IPS-18c (cell line): Measurements from ENCODE around the gene NAGK.
"Not testable (repeated sequence)": the region's sequence is repeated elsewhere in the genome, so short reads cannot be mapped to it uniquely, and the experiment has no call there.

Experiments used
- H3K4me3 ChIP-seq: 2 replicates; pipeline ENCODE4 v1.7.0; 2013; ENCODE audit warnings: low read depth, mild to moderate bottlenecking, low read length, moderate library complexity; ENCODE audit not compliant: insufficient read depth
- H3K9me3 ChIP-seq: one replicate; pipeline ENCODE4 v1.6.1; 2013; ENCODE audit warnings: mild to moderate bottlenecking, low read length, moderate library complexity; ENCODE audit not compliant: control insufficient read depth, insufficient read depth

NAGK gene

GRCh38 chr2:71064754-71065621 is 3.5 kb upstream of the NAGK start:
- Histone ChIP-seq H3K9me3 (peaks cover 3% of the 10 kb centered on the region), H3K4me3 (no peak overlapping the region)

DNA sequence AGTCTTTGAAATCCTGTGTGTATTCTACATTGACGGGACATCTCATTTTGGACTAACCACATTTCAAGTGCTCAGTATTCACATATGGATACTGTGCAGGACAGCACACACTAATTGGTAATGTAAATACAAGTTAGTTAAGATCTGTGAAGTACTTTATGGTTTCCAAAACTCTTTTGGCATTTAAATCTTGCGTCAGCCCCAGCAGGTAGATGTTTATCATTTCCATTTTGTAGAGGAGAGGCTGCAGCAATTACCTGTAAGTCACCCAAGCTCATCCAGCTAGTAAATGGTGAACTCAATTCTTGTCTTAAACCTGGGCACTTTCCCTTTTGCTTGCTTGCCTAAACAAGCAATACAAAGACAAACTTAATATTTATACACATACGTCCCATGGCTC is 1.6 kb upstream of the NAGK start:
- Histone ChIP-seq H3K9me3 (peaks cover 3% of the 10 kb centered on the region), H3K4me3 (no peak overlapping the region)

DNA sequence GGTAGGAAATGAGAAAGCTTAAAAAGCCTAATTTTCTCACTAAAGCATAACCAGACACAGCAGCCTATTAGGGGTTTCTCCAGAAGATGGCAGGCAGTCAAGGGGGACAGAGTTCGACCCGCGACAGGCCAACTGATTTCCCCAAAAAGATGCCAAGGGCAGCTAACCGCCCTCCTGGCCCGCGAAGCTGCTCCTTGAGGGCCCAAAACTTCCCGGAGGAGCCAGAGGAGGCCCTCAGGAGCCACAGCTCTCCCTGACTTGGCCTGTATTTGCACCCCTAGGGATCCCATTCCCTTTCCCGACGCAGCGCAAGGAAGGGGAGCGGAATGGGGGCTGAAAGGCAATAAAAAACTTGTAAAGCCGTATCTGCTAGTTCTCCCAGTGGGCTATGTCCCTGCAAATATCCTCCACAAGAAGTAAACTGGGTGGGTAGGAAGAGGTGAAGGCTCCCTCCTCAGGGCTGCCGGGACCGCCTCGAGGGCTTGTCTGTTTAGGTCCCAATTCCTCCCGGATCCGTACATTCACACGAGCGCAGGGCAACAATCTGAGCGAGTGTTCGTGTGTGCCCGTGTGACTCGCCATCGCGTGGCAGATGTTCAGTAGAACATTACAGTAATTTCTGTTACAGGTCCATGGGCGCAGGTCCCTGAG is 756 bp upstream of the NAGK start:
- Histone ChIP-seq H3K9me3 (peaks cover 3% of the 10 kb centered on the region), H3K4me3 (peak overlapping the region; percentile 78)

DNA sequence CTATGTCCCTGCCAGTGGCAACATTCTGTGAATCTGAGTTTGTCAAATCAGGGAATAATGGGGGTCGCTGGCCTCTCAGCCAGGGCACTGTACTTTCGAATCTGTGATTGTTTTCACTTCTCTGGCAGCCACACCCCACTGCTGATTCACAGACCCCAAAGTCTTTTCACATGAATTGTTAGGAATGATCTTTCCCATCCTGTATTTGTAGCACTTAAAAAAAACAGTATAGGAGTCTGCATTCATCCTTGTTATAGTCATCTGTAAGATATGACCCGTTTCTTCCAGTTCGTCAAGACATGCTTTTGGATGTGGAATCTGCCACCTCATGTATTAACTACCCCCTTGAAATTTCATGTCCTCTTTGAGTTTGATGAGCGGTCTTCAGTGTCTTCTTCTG is 928 bp downstream of the NAGK start:
- Histone ChIP-seq H3K4me3 (peak overlapping the region; percentile 78), H3K9me3 (peaks cover 3% of the 10 kb centered on the region)

- peaks cover 3% of the 10 kb centered on the region for H3K9me3 ChIP-seq
- H3K4me3 ChIP-seq = no peak overlapping the region
Measured at GRCh38 chr2:71070294-71071093, 2.0 kb downstream of the NAGK start.

- no peak overlapping the region; the same call in 1 of the 2 replicates for H3K4me3 ChIP-seq
Measured at GRCh38 chr2:71071681-71072398, 3.4 kb downstream of the NAGK start.

GRCh38 chr2:71072492-71072891 is 4.0 kb downstream of the NAGK start:
- peaks cover 1% of the 10 kb centered on the region for H3K9me3 ChIP-seq
- no peak overlapping the region for H3K4me3 ChIP-seq

More at GRCh38 chr2:71071681-71072398, 3.4 kb downstream of the NAGK start:
- peaks cover 3% of the 10 kb centered on the region for H3K9me3 ChIP-seq

GRCh38 chr2:71073475-71073874 is 5.0 kb downstream of the NAGK start:
- no peaks in the 10 kb centered on the region for H3K9me3 ChIP-seq
- no peak overlapping the region for H3K4me3 ChIP-seq

- Histone ChIP-seq H3K4me3 (no peak overlapping the region), H3K9me3 (no peaks in the 10 kb centered on the region)
Measured at GRCh38 chr2:71074893-71075395, 6.5 kb downstream of the NAGK start.

GRCh38 chr2:71078624-71079023 is 10.2 kb downstream of the NAGK start:
- Histone ChIP-seq H3K4me3 (no peak overlapping the region), H3K9me3 (no peaks in the 10 kb centered on the region)

DNA sequence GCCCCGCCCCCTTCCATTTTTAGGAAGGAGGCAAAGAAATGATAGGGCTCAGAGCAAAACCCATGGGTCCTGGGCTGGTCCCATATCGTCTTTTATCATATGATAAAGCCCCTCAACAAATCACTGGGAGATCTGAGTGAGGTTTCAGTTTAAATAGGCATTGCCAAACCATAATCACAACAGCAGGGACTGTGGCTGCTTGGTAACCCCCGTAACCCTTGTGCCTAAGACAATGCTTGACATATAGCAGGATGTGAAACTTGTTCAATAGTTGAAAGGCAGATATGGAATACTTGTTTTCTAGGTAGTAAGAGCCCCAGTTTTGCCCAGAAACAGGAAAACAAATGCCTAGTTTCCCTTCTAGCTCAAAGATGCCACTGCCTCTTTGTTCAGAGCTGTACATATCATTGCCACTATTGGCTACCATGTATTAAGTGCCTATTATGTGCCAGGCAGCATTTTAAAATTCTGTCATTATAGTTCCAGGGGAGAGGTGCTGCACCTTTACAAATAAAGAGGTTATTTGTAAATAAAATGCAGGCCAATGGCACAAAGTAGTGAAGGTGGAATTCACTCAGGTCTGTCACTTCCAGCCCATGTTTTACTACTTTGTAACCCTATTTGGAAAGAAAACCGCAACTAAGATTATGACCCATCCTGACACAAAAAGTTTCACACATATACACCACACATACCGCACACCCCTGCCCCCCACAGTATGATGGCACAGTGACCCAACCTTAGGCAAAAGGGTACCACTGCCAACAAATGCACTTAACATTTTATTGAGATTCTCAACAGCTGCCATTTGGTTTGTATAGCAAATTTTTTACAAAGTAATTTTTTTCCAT is 14.2 kb downstream of the NAGK start:
- no peaks in the 10 kb centered on the region for H3K9me3 ChIP-seq

DNA sequence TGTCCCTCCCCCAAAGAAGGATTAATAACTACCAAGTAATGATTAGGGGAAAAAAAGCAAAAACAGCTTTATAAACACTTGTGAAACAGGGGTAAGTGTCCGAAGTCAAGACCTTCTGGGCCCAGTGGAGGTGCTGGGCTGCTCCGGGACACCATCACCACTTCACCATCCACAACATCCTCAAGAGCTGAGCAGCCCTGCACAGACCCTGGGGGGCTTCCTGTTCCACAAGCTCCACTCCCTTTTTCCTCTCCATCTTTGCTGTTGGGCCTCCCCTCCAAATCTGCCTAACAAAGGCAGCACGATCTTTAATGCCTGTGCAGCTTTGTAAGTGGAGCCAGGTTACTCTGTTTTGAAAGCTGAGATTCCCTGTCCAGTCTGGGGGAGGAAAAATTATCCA is 14.8 kb downstream of the NAGK start:
- not testable (repeated sequence) for H3K4me3 ChIP-seq, H3K9me3 ChIP-seq

More for the DNA sequence above, 14.2 kb downstream of the NAGK start:
- H3K4me3 ChIP-seq = no peak overlapping the region

GRCh38 chr2:71083752-71084312 is 15.4 kb downstream of the NAGK start:
- not testable (repeated sequence) for H3K9me3 ChIP-seq, H3K4me3 ChIP-seq

DNA sequence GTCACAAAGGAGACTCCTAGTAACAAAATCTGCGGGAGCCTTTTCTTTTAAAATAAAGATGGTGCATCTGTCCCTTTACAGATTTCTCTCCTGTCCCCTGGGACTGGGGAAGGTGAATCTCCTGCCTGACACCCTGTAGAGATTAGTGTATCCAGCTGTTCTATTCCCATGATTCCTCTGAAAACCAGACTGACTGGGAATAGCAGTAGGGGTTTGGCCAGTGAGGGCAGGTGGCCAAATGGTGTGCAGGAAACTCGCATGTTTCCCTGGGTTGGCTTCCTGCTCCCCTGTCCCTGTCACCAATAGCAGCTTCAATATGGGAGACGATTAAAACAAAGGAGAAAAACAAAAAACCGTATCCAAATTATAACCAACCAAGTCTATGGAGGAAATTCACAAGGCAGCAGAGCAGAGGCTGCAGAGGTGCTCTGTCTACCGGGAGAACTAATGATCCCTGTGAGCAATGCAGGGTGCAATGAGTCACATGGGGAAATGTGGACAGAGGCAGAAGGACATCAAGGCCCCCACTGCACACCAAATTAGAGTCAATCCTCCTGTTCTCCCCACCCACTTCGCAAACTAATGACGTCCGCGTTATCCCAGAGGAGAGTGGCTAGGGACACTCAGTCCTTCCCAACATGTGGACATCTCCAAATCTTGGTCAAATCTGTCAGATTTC is 17.0 kb downstream of the NAGK start:
- not testable (repeated sequence) for H3K4me3 ChIP-seq, H3K9me3 ChIP-seq

- H3K9me3 ChIP-seq, H3K4me3 ChIP-seq: not testable (repeated sequence)
Measured at GRCh38 chr2:71089475-71089874, 21.0 kb downstream of the NAGK start.
